ENCODE results near the gene SH2D2A.

Gene SH2D2A

GRCh38 chr1:156847591-156848460, 31.2 kb upstream of the SH2D2A start:
- DNase-seq = no peak

GRCh38 chr1:156846643-156847042, 30.0 kb upstream of the SH2D2A start:
- no peak for DNase-seq

GRCh38 chr1:156845953-156846545, 29.4 kb upstream of the SH2D2A start:
- no peak for DNase-seq

DNA sequence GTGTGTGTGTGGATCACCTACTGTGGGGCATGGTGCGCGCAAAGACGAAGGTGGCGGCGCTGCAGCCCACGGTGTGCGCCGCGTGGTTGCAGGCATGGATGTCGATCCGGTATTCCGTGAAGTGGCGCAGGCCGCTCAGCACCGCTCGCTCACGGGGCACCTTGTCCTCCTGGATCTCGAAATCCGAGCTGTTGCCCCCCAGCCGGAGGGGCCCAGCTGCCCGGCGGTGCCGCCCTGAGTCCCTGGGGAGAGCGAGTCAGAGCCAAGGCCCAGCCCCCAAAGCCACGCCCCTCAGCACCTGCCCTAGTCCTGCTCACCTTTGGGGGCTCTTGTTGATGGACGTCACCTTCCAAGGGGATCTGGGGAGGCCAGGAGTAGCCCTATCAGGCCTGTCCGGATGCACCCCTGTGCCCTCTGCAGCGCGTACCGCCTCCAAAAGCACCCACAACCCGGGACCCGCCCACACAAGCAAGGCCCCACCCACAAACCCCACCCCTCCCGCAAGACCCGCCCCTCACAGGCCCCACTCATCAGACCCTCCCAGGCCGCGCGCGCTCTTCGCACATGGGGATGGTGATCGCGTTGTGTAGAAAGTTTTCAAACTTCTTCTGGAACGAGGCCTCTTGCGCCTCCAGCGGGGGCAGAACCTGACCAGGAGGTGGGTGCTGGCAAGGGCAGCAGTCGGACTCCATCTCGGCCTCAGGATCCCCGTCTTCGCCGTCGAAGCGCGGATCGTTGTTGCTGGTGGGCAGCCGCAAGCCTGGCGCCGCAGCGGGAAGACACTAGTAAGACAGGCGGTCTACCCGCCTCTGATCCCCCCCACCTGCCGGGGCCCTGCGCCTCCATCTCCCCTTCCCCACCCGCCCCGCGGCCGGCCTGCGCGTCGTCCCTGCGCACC, 28.7 kb upstream of the SH2D2A start:
- no peak for DNase-seq

GRCh38 chr1:156844638-156845037, 28.0 kb upstream of the SH2D2A start:
- DNase-seq = no peak

- DNase-seq = no peak
These were observed 27.5 kb upstream of the SH2D2A start for GRCh38 chr1:156844102-156844501.

- no peak for DNase-seq
These were observed 26.1 kb upstream of the SH2D2A start for GRCh38 chr1:156842618-156843300.

GRCh38 chr1:156841295-156841855, 24.7 kb upstream of the SH2D2A start:
- DNase-seq = no peak

DNA sequence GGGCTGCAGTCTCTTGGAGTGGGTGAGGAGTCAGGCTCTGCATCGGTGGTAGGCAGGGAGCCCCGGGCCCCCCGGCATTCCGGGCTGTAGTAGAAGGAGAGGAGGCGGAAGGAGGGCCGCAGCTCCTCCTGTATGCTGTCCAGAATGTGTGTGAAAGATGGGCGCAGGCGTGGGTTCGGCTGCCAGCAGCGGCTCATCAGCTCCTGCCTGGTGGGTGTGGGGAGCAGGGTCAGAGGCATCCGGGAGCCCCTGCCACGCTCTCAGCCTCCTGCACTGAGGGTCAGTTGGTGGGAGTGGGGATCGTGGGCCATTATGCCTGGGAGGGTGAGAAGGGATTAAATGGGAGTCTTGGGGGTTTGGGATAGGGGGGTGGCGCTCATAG, 24.2 kb upstream of the SH2D2A start:
- no peak for DNase-seq

GRCh38 chr1:156840186-156840897, 23.7 kb upstream of the SH2D2A start:
- no peak for DNase-seq

DNA sequence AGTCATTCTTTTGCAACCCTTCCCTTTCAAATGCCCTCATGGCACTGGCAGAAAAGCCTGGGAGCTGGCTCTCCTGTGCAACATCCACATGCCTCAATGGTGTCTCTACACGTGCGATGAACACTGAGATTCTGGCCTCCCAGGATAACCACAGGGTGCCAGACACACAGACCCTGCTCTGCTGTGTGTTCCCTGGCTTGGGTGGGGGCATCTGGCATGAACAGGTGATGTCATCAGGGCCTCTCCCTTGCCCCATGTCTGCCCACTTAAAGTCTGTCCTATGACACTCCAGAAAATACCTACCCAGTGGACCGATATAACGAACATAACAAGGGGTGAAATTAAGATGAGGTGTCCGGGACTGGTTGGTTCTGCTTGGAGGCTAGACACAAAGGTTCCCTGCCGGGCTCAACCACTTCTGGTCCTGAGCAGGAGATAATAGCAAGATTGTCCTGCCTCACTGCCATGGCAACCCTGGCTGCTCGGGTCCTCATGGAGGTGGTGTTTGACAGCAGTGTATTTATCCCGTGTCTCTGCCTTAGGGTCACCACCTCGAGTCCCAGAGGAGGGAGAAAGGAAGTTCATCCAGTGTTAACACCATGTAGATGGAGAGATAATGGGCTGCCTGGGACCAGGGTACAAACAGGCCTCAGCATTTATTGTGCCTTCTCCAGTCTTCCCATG, 22.9 kb upstream of the SH2D2A start:
- peak; percentile 15 for DNase-seq

DNA sequence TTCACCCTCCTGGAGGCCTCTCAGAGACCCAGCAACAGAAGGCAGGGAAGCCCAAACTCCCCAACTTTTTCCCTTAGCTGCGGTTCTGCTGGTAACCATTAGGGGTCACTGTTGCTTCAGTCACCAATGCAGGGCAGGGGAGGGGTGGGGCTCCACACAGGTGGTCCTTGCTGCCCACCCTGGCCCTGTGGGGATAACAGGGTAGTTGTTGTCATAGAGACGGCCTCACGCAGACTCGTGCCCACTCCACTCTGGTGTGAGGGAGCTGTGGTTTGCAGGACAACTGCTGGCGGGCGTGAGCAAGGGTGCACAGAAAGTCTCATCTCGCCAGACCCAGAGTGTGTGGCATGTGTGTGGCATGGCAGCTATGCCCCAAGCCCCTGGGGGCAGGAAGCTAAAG, 22.3 kb upstream of the SH2D2A start:
- DNase-seq = no peak

- DNase-seq = no peak
These were observed 20.2 kb upstream of the SH2D2A start for GRCh38 chr1:156836892-156837291.

GRCh38 chr1:156836041-156836654, 19.5 kb upstream of the SH2D2A start:
- DNase-seq = no peak

GRCh38 chr1:156834322-156834721, 17.7 kb upstream of the SH2D2A start:
- DNase-seq = no peak

DNA sequence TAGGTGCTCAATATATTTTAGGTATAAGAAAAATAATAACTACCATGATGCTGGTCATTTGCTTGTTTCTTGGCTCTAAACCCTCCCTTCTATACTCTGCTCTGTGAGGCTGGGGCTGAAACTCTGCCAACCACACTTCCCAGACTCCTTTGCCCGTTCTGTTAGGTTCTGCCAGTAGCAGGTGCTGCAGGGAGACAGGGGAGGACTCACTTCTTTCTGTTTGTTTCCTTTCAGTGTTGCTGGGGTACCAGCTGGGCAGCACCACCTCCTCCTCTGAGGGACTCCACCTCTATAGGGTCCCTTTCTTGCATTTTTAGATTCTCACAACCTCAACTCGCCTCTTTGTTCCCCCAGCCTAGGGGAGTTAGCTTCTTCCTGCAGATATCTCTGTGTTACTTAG, 17.0 kb upstream of the SH2D2A start:
- no peak for DNase-seq

- no peak for DNase-seq
These were observed 15.8 kb upstream of the SH2D2A start for GRCh38 chr1:156832434-156832833.

GRCh38 chr1:156828400-156829124, 11.9 kb upstream of the SH2D2A start:
- no peak for DNase-seq

DNA sequence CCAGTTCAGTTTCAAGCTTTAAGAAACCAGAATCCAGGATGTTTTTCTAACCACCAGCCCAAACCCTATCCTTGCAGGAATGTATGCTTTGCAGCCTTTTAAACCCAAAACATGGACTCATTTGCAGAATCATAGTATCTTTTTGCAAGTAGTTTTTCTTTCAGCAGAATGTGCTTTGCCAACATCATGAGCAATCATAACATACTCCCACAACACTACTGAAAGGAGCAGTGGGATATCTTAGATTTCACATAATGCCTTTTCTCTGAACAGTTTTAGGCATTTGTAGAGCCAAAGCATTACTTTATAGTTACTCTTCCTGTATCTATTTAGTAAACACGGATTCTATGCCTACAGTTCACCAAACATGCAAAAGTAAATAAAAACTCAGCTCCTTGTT, 10.0 kb upstream of the SH2D2A start:
- DNase-seq = no peak

DNA sequence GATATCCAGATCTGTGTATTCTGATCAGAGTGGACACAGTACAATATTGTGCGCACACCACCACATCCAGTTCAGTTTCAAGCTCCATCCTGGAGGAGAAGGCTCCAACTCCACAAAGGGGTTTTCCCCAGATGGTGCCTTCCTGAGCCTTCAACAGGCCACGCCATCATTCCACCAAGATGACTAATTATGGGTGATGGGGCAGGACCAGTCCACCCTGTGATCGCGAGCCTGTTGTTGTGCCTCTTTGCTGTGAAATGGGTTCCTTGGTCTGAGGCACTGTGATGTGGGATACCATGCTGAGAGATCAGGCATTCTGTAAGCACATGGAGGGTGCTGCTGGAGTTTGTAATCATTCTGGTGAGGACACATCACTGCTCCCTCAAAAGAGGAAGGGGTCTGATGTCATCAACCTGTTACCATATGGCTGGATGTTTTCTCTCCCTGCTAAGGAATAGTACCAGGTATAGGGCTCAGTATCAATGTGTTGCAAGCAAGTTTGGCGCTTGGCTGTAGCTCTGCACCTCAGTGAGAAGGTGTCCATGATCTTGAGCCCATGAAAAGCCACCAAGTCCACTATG, 6.7 kb upstream of the SH2D2A start:
- no peak for DNase-seq
